Fibroblast of skin of back (primary cell): ENCODE data around the gene KLHL21. TPM values are rescaled to one million over a fixed set of nuclear protein-coding genes. Genes with fewer than 3 reads are reported as not detected.
A peak's percentile ranks its signal among the peaks of the same experiment; 100 is the strongest.
"Not testable (repeated sequence)": the region's sequence is repeated elsewhere in the genome, so short reads cannot be mapped to it uniquely, and the experiment has no call there.

Experiments
- DNase-seq: peaks from one replicate; pipeline ENCODE4 v3.0.0-alpha.2; 2013
- polyA plus RNA-seq, 2 experiments: library from polyadenylated mRNA; unstranded; fragments of 120-200 nt; gene quantifications; one replicate each; pipeline ENCODE4 v1.2.1, GENCODE V29; 2013; ENCODE audit not compliant: insufficient read length in 2 of 2

Gene KLHL21, protein sequence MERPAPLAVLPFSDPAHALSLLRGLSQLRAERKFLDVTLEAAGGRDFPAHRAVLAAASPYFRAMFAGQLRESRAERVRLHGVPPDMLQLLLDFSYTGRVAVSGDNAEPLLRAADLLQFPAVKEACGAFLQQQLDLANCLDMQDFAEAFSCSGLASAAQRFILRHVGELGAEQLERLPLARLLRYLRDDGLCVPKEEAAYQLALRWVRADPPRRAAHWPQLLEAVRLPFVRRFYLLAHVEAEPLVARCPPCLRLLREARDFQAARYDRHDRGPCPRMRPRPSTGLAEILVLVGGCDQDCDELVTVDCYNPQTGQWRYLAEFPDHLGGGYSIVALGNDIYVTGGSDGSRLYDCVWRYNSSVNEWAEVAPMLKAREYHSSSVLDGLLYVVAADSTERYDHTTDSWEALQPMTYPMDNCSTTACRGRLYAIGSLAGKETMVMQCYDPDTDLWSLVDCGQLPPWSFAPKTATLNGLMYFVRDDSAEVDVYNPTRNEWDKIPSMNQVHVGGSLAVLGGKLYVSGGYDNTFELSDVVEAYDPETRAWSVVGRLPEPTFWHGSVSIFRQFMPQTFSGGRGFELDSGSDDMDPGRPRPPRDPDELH
- polyA plus RNA-seq (2013, experiment 1 of 2; ENCODE audit: insufficient read length) = 26.0 TPM
- 21.4 TPM for polyA plus RNA-seq (2013, experiment 2 of 2; ENCODE audit: insufficient read length)

DNA sequence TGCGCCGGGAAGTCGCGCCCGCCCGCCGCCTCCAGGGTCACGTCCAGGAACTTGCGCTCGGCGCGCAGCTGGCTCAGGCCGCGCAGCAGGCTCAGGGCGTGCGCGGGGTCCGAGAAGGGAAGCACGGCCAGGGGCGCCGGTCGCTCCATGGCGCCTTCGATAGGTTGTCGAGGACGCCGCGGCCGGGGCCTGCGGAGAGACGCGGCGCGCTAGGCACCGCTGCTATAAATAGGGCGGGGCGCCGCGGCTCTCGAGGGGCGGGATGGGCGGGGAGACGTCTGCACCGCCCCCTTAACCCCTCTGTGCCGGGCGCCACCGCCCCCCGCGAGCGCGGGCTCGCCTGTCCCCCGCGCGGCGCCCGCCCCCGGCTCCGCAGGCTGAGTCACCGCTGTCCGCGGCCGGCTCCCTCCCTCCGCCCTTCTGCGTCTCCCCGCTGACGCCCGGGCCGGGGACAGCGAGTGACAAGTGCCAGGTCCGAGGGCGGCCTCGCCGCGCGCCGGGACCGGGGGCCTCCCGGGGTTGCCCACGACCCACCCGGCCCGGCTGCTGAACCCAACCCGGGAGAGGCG, at the start of gene KLHL21:
KLHL21 (minus strand) TSS at position 201 of the 569 bp plus-strand sequence; CDS start at position 149, 52 bp downstream.
- peak; percentile 93 for DNase-seq

DNA sequence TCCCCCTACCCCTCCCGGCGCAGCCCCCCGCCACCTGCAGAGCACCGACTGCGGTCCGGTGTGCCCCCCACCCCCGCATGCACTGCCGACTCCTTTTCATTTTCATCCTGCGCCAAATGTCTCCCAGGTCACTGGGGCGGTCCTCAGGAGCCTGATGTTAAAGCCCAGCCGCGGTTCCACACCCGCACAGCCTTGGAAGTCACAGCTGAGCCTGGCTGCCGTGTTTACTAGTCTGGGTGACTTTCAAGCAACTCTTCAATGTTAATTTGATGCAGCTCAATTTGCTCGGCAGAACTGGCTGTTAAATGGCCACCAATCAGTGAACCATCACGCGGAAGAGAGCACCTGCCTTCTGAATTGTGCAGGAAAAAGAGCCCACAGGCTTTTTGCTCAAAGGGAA, 49.2 kb upstream of the KLHL21 start:
- DNase-seq = no peak

DNA sequence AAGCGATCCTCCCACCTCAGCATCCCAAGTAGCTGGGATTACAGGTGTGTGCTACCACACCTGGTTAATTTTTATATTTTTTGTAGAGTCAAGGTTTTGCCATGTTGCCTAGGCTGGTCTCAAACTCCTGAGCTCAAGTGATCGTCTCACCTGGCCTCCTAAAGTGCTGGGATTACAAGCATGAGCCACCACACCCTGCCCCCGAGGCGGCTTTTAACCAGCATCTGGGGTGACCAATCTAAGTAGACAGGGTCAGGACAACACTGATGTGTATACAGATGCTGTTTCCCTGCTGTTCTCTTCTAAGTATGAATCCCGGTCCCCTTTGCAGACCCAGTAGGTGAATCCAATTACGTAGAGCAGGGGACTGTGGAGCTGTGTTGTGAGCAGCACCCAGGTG, 45.9 kb upstream of the KLHL21 start:
- DNase-seq = no peak

DNA sequence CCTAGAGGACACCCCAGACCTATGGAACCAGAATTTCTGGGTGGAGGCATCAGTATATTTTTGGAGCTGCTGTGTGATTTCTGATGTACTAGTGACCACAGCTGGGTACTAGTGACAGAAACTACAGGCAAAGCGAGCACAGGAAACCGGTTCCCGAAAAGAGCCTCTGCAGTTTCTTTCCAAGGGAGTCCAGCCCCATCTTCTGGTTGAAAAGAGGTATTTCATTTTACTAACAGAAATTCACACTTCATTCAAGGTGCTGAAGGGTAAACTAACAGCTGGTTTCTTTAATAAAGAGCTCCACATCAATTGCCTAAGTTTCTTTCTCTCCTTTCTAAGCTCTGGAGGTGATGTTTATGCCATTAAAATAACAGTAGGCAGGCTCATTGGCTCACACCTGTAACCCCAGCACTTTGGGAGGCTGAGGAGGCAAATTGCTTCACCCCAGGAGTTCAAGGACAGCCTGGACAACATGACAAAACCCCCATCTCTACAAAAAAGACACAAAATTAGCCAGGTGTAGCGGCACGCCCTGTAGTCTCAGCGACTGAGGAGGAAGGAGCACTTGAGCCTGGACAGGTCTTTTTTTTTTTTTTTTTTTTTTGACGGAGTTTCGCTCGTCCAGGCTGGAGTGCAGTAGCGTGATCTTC, 44.0 kb upstream of the KLHL21 start:
- DNase-seq = peak; percentile 60

DNA sequence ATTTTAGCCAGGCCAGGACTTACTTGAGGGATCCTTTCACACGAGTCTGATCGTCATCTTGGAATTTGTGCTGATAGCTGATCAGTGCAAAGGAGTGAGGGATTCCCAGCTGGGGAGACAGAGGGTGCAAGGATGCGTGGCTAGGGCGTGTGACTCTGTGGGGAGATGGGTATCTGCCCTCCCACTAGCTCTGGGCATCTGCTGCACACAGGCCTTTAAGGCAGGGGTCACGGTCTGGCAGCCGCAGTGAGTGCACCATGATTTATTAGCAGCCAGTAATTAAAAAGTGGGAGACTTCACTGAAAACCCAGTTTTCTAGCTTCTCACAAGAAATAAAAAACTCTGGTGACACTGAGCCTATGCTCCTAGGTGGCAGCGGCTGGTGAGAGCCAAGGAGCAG, 42.3 kb upstream of the KLHL21 start:
- no peak for DNase-seq

DNA sequence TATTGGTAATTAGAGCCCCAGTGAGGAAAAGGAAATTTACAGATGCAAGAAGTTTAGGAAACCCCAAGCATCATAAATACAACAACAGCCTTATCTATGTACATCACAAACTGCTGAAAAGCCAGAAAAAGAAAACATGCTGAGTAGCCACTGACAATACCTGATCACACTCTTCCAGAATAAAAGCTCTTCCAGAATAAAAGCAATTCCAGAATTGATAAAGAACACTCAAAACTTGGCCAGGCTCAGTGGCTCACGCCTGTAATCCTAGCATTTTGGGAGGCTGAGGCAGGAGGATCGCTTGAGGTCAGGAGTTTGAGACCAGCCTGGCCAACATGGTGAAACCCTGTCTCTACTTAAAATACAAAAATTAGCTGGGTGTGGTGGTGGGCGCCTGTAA, 38.2 kb upstream of the KLHL21 start:
- DNase-seq = not testable (repeated sequence)

DNA sequence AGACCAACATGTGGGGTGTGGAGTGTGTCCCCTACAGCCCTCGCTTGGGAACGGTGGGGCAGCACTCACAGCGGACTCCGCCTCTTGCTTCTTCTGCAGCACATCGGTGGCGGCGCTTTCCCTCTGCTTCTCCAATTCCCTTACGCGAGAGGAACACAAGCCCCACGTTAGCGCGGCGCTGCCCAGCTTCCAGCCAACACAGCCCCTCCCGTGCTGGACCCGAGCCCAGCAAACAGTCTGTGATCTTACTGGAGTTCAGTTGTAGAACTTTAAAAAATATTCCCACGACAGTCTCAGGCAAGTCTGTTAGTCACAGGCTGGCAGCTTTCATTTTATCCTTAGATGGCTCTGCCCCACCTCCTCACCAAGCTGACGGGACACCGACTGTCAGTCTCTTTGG, 35.6 kb upstream of the KLHL21 start:
- peak; percentile 52 for DNase-seq

DNA sequence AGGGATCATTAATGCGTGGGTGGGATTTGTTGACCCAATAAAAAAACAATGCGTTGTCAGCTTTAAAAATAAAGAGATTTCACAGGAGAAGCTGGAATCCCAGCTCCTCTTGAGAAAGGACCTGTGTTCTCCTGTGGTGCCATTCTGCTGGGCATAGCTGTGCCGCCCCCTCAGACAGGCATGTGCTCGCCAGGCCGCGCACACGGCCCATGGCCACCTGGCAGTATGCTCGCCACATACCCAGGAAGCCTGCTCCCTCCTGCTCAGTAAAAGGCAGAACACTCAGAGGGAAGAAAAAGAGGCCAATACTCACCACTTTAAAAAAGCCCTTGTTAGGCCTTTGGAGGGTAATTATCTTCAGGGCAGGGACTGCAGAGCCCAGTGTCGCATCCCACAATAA, 35.1 kb upstream of the KLHL21 start:
- DNase-seq = no peak

DNA sequence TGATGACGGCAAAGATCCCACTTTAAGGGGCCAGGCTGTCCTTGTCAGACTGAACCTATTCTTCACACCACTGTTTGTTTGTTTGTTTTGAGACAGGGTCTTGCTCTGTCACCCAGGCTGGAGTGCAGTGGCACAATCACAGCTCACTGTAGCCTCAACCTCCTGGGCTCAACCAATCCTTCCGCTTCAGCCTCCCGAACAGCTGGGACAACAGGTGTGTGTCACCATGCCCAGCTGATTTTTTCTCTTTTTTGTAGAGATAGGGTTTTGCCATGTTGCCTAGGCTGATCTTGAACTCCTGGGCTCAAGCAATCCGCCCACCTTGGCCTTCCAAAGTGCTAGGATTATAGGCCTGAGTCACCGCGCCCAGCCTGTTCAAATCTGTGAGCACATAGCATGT, 34.1 kb upstream of the KLHL21 start:
- DNase-seq = not testable (repeated sequence)

DNA sequence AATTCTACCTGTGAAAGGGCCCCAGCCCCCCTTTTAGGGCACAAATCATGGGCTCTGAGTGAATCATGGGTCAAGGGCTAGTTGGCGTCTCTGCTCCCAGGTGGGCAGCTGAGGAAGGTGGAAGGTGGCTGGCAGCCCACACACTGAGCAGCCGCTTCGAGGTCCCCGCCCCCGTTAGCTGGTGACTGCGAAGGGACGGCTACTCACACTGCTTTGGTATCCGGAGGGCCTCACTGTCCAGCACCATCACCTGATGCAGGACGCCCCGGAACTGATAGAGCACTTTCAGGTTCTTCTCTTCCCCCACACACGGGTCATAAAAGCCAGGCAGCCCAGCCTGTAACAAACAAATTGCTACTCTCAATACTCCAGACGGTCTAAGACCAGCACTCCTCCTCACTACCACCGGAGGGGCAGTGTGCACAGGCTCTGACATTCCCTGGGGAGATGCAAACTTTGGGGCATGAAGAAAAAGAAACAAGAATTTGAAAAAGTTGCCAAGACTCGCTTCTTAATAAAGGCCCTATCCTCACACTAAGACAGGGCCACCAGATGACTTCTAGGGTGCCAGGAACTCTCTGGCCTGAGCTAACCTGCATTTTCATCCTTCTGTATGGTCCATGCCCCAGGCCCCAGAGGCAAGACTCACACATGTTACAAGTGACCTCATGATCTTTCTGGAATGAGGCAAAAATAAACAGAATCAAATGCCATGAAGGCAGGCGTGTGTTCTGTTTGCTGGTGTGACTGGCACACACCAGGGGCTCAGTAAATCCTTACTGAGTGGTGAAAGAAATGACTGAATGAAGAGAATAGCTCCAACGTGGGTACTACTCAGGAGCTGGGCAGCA, 33.5 kb upstream of the KLHL21 start:
- peak; percentile 12 for DNase-seq

DNA sequence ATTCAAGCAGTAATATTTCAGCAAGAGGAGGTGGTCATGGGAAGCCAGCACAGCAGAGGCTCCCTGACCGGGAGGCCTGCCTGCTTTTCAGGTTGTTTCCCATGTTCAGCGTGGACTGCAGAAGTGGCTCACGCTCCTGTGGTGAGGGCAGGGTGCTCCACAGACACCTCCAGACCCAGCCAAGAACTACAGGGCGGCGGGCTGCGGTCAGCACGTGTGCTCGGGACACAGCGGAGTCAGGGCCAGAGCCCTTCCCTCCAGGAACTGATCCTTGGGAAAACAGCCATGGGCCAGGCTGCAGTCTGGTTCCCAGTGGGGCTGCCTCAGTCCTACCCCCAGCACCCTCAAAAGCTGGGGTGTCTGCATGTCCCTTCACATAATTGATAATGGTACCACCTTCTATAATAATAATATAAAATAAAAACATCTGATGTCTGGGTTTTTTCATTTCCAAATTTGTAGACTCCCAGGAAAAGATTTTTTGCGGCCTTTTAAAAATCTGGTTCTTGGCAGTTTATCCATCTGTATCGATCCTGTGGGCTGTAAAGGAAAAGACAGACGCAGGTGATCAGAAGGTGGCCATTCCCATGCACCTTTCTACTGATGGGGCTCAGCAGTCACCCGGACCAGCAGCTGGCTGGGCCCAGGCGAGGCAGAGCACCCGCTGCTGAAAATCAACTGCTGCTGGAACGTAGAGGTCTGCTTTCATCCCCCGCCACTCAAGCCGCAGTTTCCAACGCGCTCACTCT, 32.7 kb upstream of the KLHL21 start:
- no peak for DNase-seq

DNA sequence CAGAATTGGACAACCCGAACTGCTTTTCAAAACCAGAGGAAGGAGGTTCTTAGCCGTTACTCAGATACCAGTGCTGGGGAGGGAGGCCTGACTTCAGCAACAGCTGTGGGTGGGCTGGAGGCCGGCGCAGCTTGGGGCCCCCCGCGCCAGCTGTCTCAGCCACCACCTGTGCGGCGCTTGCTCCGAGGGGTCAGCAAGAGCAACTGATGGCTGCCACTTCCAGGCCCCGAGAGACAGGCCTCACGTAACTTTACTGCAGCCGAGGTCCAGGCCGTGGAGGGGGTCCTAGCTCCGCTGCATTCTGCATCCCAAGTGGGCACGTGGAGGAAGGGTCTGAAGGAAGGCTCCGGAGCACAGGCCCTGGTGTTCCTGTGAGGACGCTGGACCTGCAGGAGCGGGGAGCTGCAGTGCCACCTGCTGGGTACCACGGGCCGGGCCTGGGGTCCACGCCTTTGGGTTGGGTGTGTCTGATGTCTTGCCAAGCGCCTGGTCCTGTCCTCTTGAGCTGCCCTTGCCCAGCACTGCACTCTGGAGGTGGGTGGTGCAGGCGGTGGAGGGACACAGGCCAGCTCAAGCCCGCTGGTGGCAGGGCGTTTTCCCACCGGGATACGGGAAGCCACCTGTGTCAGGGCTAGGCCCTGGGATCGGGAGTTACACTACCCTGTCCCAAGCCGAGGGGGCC, 31.8 kb upstream of the KLHL21 start:
- DNase-seq = peak; percentile 27

DNA sequence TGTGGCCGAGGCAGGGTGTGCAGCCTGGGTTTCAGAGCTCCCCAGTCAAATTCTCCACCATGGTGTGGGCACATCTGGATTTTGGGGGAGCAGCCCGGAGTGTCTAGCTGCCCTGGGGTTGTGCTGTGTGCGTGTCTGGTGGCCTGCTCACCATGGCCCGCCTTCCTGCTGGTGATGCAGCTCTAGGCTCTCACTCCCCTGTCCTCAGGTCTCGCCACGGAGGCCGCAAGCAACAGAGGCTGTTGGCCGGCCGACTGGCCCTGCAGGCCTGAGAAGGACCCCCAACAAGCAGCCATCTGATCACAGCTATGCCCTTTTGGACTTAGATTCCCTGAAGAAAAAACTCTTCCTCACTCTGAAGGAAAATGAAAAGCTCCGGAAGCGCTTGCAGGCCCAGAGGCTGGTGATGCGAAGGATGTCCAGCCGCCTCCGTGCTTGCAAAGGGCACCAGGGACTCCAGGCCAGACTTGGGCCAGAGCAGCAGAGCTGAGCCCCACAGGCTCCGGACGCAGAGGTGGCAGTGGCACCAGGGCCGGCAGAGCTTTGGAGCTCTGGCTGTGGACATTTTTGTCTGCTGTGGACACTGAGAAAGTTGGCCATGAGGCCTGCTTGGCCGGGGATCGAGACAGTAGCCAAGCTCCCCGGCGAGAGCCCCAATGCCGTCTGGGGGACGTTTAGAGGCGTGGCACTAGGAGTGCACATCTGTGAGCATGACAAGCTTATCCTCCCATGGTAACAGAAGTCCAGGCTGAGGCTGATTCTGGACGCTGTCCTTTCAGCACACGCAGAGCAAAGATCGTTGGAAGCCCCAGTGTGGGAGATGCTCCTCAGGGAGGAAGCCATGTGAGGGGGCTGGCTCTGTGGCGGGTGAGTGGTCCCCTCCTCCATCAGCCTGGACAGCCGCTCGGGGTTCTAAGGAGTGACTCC, 30.2 kb upstream of the KLHL21 start:
- DNase-seq = no peak

DNA sequence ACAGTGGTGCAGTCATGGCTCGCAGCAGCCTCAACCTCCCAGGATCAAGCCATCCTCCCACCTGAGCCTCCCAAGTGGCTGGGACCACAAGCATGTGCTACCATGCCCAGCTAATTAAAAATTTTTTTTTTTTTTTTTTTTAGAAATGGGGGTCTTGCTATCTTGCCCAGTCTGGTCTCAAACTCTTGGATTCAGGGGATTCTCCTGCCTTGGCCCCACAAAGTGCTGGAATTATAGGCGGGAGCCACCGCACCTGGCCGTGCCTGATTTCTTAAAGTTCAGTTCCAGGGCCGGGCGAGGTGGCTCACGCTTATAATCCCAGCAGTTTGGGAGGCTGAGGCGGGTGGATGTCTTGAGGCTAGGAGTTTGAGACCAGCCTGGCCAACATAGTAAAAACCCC, 28.4 kb upstream of the KLHL21 start:
- DNase-seq = no peak

DNA sequence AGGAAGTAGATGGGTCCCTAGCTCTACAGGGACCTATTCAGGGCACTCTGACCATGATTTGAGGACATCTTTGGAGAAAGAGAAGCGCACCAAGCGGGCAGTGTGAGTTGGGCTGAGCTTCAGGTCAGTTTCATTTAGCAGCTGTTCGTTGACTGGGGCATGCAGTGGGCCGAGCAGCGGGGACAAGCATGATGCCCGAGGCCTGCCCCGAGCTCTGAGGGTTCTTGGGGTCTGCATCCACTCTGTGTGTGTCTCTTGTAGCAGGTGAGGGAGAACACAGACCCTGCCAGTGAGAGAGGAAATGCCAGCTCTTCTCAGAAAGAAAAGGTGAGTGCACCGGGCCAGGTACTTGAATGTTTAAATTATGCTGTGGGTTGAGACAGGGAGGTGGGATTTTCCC, 27.4 kb upstream of the KLHL21 start:
- DNase-seq = no peak

DNA sequence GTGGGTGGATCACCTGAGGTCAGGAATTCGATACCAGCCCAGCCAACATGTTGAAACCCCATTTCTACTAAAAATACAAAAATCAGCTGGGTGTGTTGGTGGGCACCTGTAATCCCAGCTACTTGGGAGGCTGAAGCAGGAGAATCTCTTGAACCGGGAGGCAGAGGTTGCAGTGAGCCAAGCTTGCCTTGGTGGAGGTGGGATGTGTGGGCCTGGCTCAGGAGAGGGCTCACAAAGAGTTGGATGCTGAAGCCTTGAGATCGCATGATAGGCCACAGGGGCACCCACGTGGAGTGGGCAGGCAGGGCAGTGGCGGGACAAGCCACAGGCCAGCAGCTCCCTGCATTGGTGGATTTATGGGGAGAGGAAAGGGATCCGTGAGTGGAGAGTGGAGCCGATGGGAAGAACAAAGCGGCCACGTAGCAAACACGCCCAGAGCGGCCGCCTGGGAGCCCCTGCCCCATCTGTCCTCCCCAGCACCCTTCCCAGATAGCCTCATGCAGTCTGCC, 26.4 kb upstream of the KLHL21 start:
- no peak for DNase-seq

DNA sequence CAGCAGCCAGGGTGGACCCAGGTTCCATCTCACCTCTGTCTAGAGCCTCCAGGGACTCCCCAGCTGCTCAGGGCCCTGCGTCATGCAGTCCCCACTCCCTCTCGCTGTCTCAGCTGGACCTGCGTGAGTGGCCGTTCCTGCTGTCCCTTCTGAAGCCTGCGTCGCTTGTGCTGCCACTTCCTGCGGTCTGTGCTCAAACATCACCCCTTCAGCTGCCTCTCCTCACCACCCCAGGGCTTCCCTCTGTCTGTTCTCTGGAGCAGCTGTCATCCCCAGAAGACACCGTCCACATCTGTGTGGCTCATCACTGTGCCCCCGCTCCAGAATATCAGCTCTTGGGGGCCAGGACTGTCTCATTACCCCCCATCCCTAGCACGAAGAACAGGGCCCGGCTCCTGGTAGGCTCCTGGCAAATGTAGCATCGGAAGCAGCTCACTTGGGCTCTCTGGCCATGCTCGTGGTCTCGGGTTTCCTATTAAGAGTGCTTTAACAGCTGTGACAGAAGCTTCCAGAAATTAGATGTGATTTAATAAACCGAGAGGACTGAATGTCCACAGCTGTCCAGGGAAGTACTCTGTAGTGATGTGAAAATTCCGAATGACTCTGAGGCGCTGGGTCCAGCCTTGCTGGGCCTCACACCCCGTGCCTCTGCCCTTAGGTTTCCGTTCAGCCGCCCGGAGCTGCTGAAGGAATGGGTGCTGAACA, 25.3 kb upstream of the KLHL21 start:
- DNase-seq = no peak

DNA sequence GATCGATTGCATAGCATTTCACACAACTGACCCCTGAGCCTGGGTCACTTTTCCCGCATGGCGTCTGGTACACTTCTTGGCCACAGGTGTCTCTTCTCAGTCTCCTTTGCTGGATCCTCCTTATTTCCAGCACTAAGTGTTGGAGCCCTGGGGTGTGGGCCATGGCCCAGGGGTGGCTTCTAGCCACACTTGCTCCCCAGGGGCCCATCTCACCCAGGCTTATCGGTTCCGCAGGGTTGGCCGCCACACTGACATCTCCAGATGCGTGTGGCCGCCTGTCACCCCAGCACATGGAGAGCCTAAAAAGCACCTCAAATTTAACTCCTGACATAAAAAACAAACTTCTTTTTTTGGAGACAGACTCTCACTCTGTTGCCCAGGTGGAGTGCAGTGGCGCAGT, 24.4 kb upstream of the KLHL21 start:
- no peak for DNase-seq
